GM18519 (cell line): ENCODE data around the gene RPL36AL.

Experiments used
- ATAC-seq: cut with Tn5 transposase; IDR thresholded peaks from one replicate; pipeline ENCODE4 v1.9.1; 2021; ENCODE audit warnings: mild to moderate bottlenecking, moderate library complexity; ENCODE audit not compliant: unreplicated experiment, low FRiP score

The RPL36AL gene

DNA sequence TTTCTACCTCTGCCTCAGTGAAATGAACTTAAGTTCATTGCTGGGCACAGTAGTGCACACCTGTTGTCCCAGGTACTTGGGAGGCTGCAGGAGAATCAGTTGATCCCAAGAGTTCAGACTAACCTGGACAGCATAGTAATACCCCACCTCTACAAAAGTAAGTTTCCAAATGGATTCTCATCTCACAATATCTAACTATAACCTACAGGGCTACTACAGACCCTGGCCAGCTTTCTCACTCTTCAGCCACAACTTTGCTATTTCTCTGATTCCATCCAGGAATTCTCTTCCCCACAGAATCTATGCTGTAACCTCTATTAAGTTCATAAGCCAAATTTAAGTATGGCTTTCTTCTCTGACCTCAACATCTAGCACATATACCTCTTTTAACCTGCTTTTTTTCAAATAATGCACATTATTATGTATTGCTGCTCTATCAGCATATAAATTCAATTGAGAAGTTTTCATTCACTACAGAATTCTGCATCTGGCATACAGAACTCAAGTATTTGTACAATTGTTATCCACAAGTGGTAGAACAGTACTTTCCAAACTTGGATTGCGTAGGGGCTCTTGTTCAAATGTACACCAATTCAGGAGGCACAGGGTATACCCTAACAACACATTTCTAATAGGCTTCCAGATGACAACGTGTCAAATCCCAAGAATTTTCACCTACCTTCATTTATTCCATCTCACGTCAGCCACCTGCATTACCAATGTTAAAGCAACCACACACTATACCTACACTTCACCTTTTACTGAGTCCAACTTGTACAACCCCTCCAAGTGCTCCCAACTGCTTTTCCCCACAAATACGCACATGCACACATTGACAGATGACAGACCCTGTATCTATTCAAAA, 38.1 kb downstream of the RPL36AL start:
- no peak for ATAC-seq

DNA sequence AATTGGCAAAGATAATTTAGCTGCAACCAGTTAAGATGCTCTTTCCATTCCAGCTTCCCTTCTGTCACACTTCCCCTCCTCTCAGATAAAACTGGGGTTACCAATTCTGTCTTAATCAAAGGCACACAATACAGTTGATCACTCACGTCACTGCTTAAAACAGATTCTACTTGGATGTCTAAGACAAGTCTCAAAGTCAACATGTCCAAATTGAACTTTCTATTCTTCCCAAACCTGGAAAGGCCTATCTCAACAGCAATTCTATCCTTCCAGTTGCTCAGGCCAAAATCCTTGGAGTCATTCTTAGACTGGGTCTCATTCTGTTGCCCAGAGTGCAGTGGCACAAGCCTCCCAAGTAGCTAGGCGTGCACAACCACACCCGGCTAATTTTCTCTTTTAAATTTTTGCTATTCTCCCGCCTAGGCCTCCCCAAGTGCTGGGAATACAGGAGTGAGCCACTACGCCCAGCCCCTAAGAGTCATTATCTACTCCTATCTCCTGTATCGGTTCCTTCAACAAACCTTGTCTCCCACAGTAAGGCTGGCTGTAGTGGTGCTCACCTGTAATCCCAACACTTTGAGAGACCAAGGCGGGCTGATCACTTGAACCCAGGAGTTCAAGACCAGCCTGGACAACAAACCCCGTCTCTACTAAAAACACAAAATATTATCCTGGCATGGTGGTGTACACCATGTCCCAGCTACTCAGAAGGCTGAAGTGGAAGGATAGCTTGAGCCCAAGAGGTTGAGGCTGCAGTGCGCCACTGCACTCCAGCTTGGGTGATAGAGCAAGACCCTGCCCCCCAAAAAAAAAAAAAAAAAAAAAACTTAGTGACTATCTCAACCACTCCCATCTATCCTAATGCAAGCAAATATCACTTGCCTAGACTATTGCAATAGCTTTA, 39.0 kb downstream of the RPL36AL start:
- ATAC-seq: no peak

GRCh38 chr14:49579841-49580240, 40.6 kb downstream of the RPL36AL start:
- ATAC-seq: no peak

- no peak for ATAC-seq
Measured at GRCh38 chr14:49578141-49578540, 42.3 kb downstream of the RPL36AL start.

GRCh38 chr14:49574038-49574437, 46.4 kb downstream of the RPL36AL start:
- ATAC-seq: no peak

DNA sequence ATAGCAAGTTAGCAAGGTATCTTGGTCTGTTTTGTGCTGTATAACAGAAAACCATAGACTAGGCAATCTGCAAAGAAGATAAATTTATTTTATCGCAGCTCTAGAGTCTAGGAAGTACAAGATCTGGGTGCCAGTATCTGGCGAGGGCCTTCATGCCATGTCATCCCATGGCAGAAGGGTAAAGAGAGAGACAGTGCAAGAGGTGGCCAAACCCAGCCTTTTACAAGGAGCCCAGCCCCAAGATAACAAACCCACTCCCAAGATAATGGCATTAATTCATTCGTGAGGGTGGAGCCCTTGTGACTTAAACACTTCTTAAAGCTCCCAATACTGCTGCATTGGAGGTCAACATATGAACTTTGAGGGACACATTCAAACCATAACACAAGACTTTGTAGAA, 51.1 kb downstream of the RPL36AL start:
- ATAC-seq: no peak
